Esophagus squamous epithelium (tissue), 4 donors: Measurements from ENCODE around the gene UGT3A1.

Experiments
- CTCF ChIP-seq, 6 experiments: fragments of 450-650 bp in 4 of 6; fragments of 200-600 bp in 2 of 6; sonication (generic) in 2 of 6; IDR thresholded peaks; one replicate each; pipeline ENCODE4 v1.5.1; 2016 to 2019; ENCODE audit warnings: antibody characterized with exemption in 6 of 6, mild to moderate bottlenecking in 4 of 6, moderate library complexity in 4 of 6
- POLR2A ChIP-seq, 4 donors: fragments of 450-650 bp; IDR thresholded peaks; one replicate each; pipeline ENCODE4 v1.6.1; 2017; ENCODE audit warnings: antibody characterized with exemption in 4 of 4, mild to moderate bottlenecking in 4 of 4, moderate library complexity in 3 of 4

- TF ChIP-seq CTCF (IDR thresholded peaks at IDR 0.05) (no peak), POLR2A (IDR thresholded peaks at IDR 0.05) (no peak)
These were observed 34.8 kb downstream of the UGT3A1 start for GRCh38 chr5:35956429-35956828.
